ENCODE data around the gene LCLAT1.
"Not testable (repeated sequence)": the region's sequence is repeated elsewhere in the genome, so short reads cannot be mapped to it uniquely, and the experiment has no call there.

LCLAT1 gene

GRCh38 chr2:30612371-30612770 is 165.3 kb downstream of the LCLAT1 start:
- no peak for DNase-seq

GRCh38 chr2:30613001-30613400 is 166.0 kb downstream of the LCLAT1 start:
- no peak for DNase-seq

- DNase-seq: not testable (repeated sequence)
Measured at GRCh38 chr2:30614227-30614626, 167.2 kb downstream of the LCLAT1 start.

- no peak for DNase-seq
Measured at GRCh38 chr2:30615926-30616325, 168.9 kb downstream of the LCLAT1 start.

- no peak for DNase-seq
Measured at GRCh38 chr2:30620102-30620501, 173.1 kb downstream of the LCLAT1 start.

GRCh38 chr2:30621836-30622235 is 174.8 kb downstream of the LCLAT1 start:
- no peak for DNase-seq

- no peak for DNase-seq
Measured at GRCh38 chr2:30622452-30622851, 175.4 kb downstream of the LCLAT1 start.

GRCh38 chr2:30625276-30625675 is 178.2 kb downstream of the LCLAT1 start:
- DNase-seq: no peak

GRCh38 chr2:30625701-30626100 is 178.7 kb downstream of the LCLAT1 start:
- DNase-seq: no peak

- no peak for DNase-seq
Measured at GRCh38 chr2:30626397-30626796, 179.4 kb downstream of the LCLAT1 start.

GRCh38 chr2:30627151-30627550 is 180.1 kb downstream of the LCLAT1 start:
- no peak for DNase-seq

- DNase-seq: no peak
Measured at GRCh38 chr2:30628341-30628740, 181.3 kb downstream of the LCLAT1 start.

- DNase-seq: no peak
Measured at GRCh38 chr2:30629866-30630265, 182.8 kb downstream of the LCLAT1 start.

- no peak for DNase-seq
Measured at GRCh38 chr2:30631051-30631671, 184.1 kb downstream of the LCLAT1 start.

- no peak for DNase-seq
Measured at GRCh38 chr2:30633039-30633438, 186.0 kb downstream of the LCLAT1 start.

- no peak for DNase-seq
Measured at GRCh38 chr2:30636311-30636710, 189.3 kb downstream of the LCLAT1 start.

GRCh38 chr2:30639836-30640235 is 192.8 kb downstream of the LCLAT1 start:
- DNase-seq: no peak

- DNase-seq: no peak
Measured at GRCh38 chr2:30641765-30642345, 194.8 kb downstream of the LCLAT1 start.

- DNase-seq: not testable (repeated sequence)
Measured at GRCh38 chr2:30643013-30643412, 196.0 kb downstream of the LCLAT1 start.

GRCh38 chr2:30643674-30644073 is 196.6 kb downstream of the LCLAT1 start:
- no peak for DNase-seq

- DNase-seq: no peak
Measured at GRCh38 chr2:30645081-30645744, 198.2 kb downstream of the LCLAT1 start.

- DNase-seq: no peak
Measured at GRCh38 chr2:30645745-30646119, 198.7 kb downstream of the LCLAT1 start.

GRCh38 chr2:30647752-30648457 is 200.9 kb downstream of the LCLAT1 start:
- DNase-seq: no peak

GRCh38 chr2:30649278-30649677 is 202.2 kb downstream of the LCLAT1 start:
- no peak for DNase-seq
